GM12873 (cell line): ENCODE results near the gene CEACAM5.

Experiments used
- TF ChIP-seq, protein P1 (sequence below): IDR thresholded peaks from 2 replicates; pipeline ENCODE4 v1.5.1; 2012; ENCODE audit warnings: low read depth, mild to moderate bottlenecking, moderate library complexity, low read length, control low read depth; ENCODE audit not compliant: insufficient read depth; ENCODE audit errors: missing control alignments

CEACAM5 gene

DNA sequence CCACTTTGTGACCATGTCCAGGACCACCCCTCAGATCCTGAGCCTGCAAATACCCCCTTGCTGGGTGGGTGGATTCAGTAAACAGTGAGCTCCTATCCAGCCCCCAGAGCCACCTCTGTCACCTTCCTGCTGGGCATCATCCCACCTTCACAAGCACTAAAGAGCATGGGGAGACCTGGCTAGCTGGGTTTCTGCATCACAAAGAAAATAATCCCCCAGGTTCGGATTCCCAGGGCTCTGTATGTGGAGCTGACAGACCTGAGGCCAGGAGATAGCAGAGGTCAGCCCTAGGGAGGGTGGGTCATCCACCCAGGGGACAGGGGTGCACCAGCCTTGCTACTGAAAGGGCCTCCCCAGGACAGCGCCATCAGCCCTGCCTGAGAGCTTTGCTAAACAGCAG, 12.7 kb upstream of the CEACAM5 start:
- TF ChIP-seq, protein P1, sequence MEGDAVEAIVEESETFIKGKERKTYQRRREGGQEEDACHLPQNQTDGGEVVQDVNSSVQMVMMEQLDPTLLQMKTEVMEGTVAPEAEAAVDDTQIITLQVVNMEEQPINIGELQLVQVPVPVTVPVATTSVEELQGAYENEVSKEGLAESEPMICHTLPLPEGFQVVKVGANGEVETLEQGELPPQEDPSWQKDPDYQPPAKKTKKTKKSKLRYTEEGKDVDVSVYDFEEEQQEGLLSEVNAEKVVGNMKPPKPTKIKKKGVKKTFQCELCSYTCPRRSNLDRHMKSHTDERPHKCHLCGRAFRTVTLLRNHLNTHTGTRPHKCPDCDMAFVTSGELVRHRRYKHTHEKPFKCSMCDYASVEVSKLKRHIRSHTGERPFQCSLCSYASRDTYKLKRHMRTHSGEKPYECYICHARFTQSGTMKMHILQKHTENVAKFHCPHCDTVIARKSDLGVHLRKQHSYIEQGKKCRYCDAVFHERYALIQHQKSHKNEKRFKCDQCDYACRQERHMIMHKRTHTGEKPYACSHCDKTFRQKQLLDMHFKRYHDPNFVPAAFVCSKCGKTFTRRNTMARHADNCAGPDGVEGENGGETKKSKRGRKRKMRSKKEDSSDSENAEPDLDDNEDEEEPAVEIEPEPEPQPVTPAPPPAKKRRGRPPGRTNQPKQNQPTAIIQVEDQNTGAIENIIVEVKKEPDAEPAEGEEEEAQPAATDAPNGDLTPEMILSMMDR = no peak

DNA sequence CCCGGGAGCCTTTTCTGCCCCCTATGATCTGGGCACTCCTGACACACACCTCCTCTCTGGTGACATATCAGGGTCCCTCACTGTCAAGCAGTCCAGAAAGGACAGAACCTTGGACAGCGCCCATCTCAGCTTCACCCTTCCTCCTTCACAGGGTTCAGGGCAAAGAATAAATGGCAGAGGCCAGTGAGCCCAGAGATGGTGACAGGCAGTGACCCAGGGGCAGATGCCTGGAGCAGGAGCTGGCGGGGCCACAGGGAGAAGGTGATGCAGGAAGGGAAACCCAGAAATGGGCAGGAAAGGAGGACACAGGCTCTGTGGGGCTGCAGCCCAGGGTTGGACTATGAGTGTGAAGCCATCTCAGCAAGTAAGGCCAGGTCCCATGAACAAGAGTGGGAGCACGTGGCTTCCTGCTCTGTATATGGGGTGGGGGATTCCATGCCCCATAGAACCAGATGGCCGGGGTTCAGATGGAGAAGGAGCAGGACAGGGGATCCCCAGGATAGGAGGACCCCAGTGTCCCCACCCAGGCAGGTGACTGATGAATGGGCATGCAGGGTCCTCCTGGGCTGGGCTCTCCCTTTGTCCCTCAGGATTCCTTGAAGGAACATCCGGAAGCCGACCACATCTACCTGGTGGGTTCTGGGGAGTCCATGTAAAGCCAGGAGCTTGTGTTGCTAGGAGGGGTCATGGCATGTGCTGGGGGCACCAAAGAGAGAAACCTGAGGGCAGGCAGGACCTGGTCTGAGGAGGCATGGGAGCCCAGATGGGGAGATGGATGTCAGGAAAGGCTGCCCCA, 11.8 kb upstream of the CEACAM5 start:
- TF ChIP-seq, protein P1 = no peak

DNA sequence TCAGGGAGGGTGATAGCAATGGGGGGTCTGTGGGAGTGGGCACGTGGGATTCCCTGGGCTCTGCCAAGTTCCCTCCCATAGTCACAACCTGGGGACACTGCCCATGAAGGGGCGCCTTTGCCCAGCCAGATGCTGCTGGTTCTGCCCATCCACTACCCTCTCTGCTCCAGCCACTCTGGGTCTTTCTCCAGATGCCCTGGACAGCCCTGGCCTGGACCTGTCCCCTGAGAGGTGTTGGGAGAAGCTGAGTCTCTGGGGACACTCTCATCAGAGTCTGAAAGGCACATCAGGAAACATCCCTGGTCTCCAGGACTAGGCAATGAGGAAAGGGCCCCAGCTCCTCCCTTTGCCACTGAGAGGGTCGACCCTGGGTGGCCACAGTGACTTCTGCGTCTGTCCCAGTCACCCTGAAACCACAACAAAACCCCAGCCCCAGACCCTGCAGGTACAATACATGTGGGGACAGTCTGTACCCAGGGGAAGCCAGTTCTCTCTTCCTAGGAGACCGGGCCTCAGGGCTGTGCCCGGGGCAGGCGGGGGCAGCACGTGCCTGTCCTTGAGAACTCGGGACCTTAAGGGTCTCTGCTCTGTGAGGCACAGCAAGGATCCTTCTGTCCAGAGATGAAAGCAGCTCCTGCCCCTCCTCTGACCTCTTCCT, 11.1 kb upstream of the CEACAM5 start:
- TF ChIP-seq, protein P1 = no peak

DNA sequence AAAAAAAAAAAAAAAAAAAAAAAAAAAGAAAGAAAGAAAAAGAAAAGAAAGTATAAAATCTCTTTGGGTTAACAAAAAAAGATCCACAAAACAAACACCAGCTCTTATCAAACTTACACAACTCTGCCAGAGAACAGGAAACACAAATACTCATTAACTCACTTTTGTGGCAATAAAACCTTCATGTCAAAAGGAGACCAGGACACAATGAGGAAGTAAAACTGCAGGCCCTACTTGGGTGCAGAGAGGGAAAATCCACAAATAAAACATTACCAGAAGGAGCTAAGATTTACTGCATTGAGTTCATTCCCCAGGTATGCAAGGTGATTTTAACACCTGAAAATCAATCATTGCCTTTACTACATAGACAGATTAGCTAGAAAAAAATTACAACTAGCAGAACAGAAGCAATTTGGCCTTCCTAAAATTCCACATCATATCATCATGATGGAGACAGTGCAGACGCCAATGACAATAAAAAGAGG, 9.6 kb upstream of the CEACAM5 start:
- TF ChIP-seq, protein P1 = no peak

DNA sequence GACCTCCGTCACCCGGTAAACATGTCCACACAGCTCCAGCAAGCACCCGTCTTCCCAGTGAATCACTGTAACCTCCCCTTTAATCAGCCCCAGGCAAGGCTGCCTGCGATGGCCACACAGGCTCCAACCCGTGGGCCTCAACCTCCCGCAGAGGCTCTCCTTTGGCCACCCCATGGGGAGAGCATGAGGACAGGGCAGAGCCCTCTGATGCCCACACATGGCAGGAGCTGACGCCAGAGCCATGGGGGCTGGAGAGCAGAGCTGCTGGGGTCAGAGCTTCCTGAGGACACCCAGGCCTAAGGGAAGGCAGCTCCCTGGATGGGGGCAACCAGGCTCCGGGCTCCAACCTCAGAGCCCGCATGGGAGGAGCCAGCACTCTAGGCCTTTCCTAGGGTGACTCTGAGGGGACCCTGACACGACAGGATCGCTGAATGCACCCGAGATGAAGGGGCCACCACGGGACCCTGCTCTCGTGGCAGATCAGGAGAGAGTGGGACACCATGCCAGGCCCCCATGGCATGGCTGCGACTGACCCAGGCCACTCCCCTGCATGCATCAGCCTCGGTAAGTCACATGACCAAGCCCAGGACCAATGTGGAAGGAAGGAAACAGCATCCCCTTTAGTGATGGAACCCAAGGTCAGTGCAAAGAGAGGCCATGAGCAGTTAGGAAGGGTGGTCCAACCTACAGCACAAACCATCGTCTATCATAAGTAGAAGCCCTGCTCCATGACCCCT, 9.0 kb upstream of the CEACAM5 start:
- TF ChIP-seq, protein P1 = no peak

DNA sequence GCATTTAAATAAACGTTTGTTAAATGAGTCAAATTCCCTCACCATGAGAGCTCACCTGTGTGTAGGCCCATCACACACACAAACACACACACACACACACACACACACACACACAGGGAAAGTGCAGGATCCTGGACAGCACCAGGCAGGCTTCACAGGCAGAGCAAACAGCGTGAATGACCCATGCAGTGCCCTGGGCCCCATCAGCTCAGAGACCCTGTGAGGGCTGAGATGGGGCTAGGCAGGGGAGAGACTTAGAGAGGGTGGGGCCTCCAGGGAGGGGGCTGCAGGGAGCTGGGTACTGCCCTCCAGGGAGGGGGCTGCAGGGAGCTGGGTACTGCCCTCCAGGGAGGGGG, 8.5 kb upstream of the CEACAM5 start:
- TF ChIP-seq, protein P1 = no peak
